HFFc6 (cell line): ENCODE data around the gene HEBP1. TPM values are rescaled to one million over a fixed set of nuclear protein-coding genes. Genes with fewer than 3 reads are reported as not detected.

Experiments
- DNase-seq: peaks from one replicate; pipeline ENCODE4 v3.0.0-alpha.2; 2018
- H3K27ac Mint-ChIP-seq: 2 replicates; pipeline ENCODE4 v1.8.0; 2020; ENCODE audit warnings: mild to moderate bottlenecking, mixed read lengths
- H3K27me3 Mint-ChIP-seq: 2 replicates; pipeline ENCODE4 v1.8.0; 2021; ENCODE audit warnings: mild to moderate bottlenecking, moderate library complexity, mixed read lengths; ENCODE audit not compliant: insufficient read depth
- H3K36me3 Mint-ChIP-seq: 2 replicates; pipeline ENCODE4 v1.8.0; 2021; ENCODE audit warnings: low read depth, mixed read lengths
- H3K4me1 Mint-ChIP-seq: 2 replicates; pipeline ENCODE4 v1.8.0; 2020; ENCODE audit warnings: low read depth, mixed read lengths
- H3K4me3 Mint-ChIP-seq: 2 replicates; pipeline ENCODE4 v1.8.0; 2020; ENCODE audit warnings: mild to moderate bottlenecking, moderate library complexity, mixed read lengths
- H3K9me3 Mint-ChIP-seq: 2 replicates; pipeline ENCODE4 v1.8.0; 2020; ENCODE audit warnings: mild to moderate bottlenecking, mixed read lengths
- total RNA-seq, 6 experiments: library from RNA; stranded (reverse); fragmentation: NEBNext Ultra II Directional; extraction: Animal tissue kit (Norgen Biotek cat#: 25700); gene quantifications; 2 replicates in 1 of 6; 3 replicates in 5 of 6; pipeline ENCODE4 v1.2.3, GENCODE V29; 2021
- TF ChIP-seq, protein P1 (sequence below): fragments of 200-600 bp; sonication (generic); IDR thresholded peaks from 2 replicates; pipeline ENCODE4 v1.5.0; 2021; ENCODE audit warnings: antibody characterized with exemption, mild to moderate bottlenecking

The HEBP1 gene
- total RNA-seq, 6 experiments from 2014 or later: 65.0 to 100 (median 70.8) TPM

DNA sequence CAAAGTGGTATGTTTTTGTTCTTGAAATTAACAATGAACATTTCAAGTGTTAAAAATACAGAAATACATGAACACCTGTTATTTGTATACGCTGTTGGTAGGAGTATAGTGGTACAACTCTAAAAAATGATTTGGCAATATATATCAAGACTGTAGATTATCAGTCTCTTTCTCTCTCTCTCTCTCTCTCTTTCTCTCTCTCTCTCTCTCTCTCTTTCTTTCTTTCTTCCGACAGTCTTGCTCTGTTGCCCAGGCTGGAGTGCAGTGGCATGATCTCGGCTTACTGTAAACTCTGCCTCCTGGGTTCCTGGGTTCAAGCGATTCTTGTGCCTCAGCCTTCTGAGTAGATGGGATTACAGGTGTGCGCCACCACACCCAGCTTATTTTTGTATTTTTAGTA is 12.6 kb downstream of the HEBP1 start:
- TF ChIP-seq, protein P1, sequence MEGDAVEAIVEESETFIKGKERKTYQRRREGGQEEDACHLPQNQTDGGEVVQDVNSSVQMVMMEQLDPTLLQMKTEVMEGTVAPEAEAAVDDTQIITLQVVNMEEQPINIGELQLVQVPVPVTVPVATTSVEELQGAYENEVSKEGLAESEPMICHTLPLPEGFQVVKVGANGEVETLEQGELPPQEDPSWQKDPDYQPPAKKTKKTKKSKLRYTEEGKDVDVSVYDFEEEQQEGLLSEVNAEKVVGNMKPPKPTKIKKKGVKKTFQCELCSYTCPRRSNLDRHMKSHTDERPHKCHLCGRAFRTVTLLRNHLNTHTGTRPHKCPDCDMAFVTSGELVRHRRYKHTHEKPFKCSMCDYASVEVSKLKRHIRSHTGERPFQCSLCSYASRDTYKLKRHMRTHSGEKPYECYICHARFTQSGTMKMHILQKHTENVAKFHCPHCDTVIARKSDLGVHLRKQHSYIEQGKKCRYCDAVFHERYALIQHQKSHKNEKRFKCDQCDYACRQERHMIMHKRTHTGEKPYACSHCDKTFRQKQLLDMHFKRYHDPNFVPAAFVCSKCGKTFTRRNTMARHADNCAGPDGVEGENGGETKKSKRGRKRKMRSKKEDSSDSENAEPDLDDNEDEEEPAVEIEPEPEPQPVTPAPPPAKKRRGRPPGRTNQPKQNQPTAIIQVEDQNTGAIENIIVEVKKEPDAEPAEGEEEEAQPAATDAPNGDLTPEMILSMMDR: no peak
- no peak overlapping the region for H3K27ac Mint-ChIP-seq

DNA sequence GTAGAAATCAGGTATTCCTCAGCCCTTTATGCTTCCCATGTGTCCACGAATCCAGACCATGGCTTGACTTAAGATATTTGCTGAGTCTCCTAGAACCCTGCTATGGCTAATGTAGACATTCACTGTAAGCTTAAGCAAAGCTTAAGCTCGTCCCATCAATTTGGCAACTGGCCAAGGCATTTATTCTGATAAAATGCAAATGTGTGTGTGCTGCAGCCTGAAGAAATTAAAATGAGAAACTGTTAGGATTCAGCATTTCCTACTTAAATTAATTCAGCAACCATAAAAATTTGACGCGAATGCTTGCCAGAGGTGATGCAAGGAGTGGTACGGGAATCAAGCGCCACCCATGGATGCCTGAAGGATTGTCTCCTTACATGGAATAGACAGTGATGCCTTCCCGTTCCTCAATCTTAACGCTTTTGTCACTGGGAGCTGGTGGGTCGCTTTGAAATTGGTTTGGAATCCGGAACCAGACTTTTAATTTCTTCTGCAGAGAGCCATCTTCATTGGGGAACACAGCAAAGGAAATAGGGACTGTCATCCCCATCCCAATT is 13.2 kb downstream of the HEBP1 start:
- Mint-ChIP-seq H3K9me3 (no peaks in the 10 kb centered on the region), H3K4me1 (peaks cover 24% of the 10 kb centered on the region), H3K27ac (no peak overlapping the region), H3K27me3 (no peaks in the 10 kb centered on the region), H3K36me3 (peaks cover 5% of the 10 kb centered on the region; the same call in 1 of the 2 replicates), H3K4me3 (no peak overlapping the region)
- TF ChIP-seq, protein P1: no peak
- DNase-seq: no peak

More for the DNA sequence above, 12.6 kb downstream of the HEBP1 start:
- no peaks in the 10 kb centered on the region for H3K9me3 Mint-ChIP-seq
- H3K27me3 Mint-ChIP-seq: no peaks in the 10 kb centered on the region
- no peak for DNase-seq
- H3K4me1 Mint-ChIP-seq: peaks cover 30% of the 10 kb centered on the region
- no peak overlapping the region for H3K4me3 Mint-ChIP-seq
- peaks cover 5% of the 10 kb centered on the region; the same call in 1 of the 2 replicates for H3K36me3 Mint-ChIP-seq

DNA sequence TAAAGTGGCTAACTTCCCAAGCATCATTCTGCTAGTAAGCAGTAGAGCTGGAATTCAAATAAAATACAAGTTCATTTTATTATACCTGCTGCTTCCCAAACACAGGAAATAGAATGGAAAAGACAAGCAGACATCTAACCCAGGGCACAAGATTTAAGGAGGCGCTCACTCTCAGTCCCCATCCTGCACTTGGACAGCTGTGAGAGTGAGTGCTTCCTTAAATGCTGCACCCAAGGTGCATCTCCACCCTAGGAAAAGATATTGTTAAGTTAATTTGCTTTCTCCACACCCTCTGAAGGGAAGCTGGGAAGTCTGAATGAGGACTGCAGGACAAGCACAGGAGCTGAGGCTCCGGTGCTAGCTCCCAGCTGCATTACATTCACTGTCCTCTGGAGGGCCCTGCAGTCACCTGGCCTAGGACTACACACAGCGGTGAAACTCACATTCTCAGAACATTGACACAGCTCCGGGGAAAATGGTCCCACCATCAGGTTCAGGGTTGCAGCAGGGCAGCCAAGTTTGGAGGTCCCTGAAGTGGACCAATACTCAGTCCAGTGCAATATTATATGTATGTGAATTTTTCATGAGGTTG is 14.2 kb downstream of the HEBP1 start:
- Mint-ChIP-seq H3K27me3 (no peaks in the 10 kb centered on the region), H3K4me1 (peaks cover 15% of the 10 kb centered on the region), H3K36me3 (peaks cover 5% of the 10 kb centered on the region; the same call in 1 of the 2 replicates), H3K4me3 (no peak overlapping the region), H3K9me3 (no peaks in the 10 kb centered on the region), H3K27ac (no peak overlapping the region)
- DNase-seq: peak; percentile 24
- TF ChIP-seq, protein P1: peak; percentile 73

DNA sequence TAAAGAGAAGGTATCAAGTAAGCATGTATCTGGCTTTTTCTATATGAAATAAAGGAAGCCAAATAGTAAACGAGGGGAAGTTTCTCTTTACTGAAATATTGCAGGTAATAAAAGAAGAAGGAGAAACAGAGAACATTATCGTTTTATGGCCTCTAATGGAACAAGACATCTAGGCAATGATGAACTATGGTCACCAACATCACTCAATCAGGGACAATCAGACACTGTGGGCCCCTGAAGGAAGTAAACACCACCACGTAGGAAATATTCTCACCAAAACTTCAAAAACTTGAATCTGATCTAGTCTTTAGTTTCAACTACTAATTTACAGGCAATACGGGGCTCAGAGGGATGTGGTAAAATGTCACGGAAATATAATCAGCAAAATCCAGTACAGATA is 15.9 kb downstream of the HEBP1 start:
- no peak overlapping the region for H3K27ac Mint-ChIP-seq
- no peak for DNase-seq
- peaks cover 5% of the 10 kb centered on the region; the same call in 1 of the 2 replicates for H3K36me3 Mint-ChIP-seq
- TF ChIP-seq, protein P1: no peak
- H3K9me3 Mint-ChIP-seq: no peaks in the 10 kb centered on the region
- no peaks in the 10 kb centered on the region for H3K27me3 Mint-ChIP-seq
- no peak overlapping the region for H3K4me3 Mint-ChIP-seq
- peaks cover 10% of the 10 kb centered on the region for H3K4me1 Mint-ChIP-seq

DNA sequence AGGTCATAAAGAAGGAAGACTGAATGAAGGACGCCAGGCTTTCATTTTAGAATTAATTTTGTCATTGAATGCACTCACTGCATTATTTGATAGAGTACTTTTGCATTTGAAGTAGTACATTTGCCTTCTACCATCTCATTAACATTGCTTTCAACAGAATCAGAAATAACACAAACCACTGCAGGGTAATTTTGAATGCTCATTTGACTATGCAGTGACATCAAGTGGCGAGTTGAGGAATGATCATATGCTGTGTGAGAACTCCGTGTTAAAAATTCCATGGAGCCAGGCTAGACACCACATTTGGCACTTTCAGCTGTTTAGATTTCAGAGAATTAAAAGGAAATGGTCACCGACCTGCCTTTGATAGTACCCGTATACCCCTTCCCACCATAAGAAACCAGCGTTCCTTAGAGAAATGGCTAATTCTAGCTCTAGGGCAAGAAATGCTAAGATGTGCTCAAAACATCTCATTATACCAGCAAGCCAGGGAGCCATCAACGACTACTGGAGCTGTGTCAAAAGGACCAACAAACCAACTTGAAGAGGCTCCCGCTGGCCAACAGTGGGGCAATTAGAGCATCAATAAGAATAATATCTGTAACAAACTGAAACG is 16.5 kb downstream of the HEBP1 start:
- H3K4me3 Mint-ChIP-seq: no peak overlapping the region
- H3K27me3 Mint-ChIP-seq: no peaks in the 10 kb centered on the region
- peak overlapping the region; percentile 39 for H3K27ac Mint-ChIP-seq
- H3K4me1 Mint-ChIP-seq: peaks cover 10% of the 10 kb centered on the region
- H3K9me3 Mint-ChIP-seq: no peaks in the 10 kb centered on the region
- TF ChIP-seq, protein P1: peak; percentile 84
- peaks cover 5% of the 10 kb centered on the region; the same call in 1 of the 2 replicates for H3K36me3 Mint-ChIP-seq
- peak; percentile 66 for DNase-seq
